GM23338 (cell line): ENCODE data around the gene ALDH3B1. TPM values are rescaled to one million over a fixed set of nuclear protein-coding genes. Genes with fewer than 3 reads are reported as not detected.

Source experiments
- ATAC-seq: fragments of 200-7000 bp; cut with Tn5 transposase; 3 replicates; pipeline ENCODE4 v1.9.1; 2020
- DNase-seq: peaks from one replicate; pipeline ENCODE4 v3.0.0-alpha.2; 2015; ENCODE audit warnings: low spot score
- H2AFZ ChIP-seq: fragments of 200-600 bp; sonication (generic); 2 replicates; pipeline ENCODE4 v1.8.0; 2016; ENCODE audit warnings: antibody characterized with exemption, mild to moderate bottlenecking, moderate library complexity
- H3F3A ChIP-seq: fragments of 200-600 bp; sonication (generic); replicated peaks from 2 replicates; pipeline ENCODE4 v1.8.0; 2017; ENCODE audit warnings: antibody characterized with exemption, mixed run types, low read depth
- H3K27ac ChIP-seq: fragments of 200-600 bp; sonication (generic); 2 replicates; pipeline ENCODE4 v1.6.1; 2016; ENCODE audit warnings: low read depth
- H3K27me3 ChIP-seq: fragments of 200-600 bp; sonication (generic); 2 replicates; pipeline ENCODE4 v1.8.0; 2016; ENCODE audit warnings: mild to moderate bottlenecking, mixed run types, moderate library complexity; ENCODE audit not compliant: insufficient read depth
- H3K36me3 ChIP-seq: fragments of 200-600 bp; sonication (generic); 2 replicates; pipeline ENCODE4 v1.8.0; 2016; ENCODE audit warnings: mild to moderate bottlenecking; ENCODE audit not compliant: insufficient read depth
- H3K4me1 ChIP-seq: fragments of 200-600 bp; sonication (generic); 2 replicates; pipeline ENCODE4 v1.8.0; 2016; ENCODE audit warnings: mild to moderate bottlenecking, moderate library complexity; ENCODE audit not compliant: insufficient read depth
- H3K4me2 ChIP-seq: fragments of 200-600 bp; sonication (generic); 2 replicates; pipeline ENCODE4 v1.7.1; 2017; ENCODE audit warnings: mixed run types
- H3K4me3 ChIP-seq: fragments of 200-600 bp; sonication (generic); 2 replicates; pipeline ENCODE4 v1.6.1; 2016; ENCODE audit warnings: mixed run types
- H3K79me2 ChIP-seq: fragments of 200-600 bp; sonication (generic); replicated peaks from 2 replicates; pipeline ENCODE4 v1.8.0; 2017; ENCODE audit warnings: mild to moderate bottlenecking; ENCODE audit not compliant: insufficient read depth
- H3K9me2 ChIP-seq: fragments of 200-600 bp; sonication (generic); 2 replicates; pipeline ENCODE4 v1.8.0; 2017; ENCODE audit not compliant: insufficient read depth
- H4K20me1 ChIP-seq: fragments of 200-600 bp; sonication (generic); replicated peaks from 2 replicates; pipeline ENCODE4 v1.8.0; 2017; ENCODE audit warnings: mild to moderate bottlenecking; ENCODE audit not compliant: insufficient read depth
- H3K27ac Mint-ChIP-seq: 2 replicates; pipeline ENCODE4 v1.8.0; 2020; ENCODE audit warnings: inconsistent platforms, mild to moderate bottlenecking, moderate library complexity, mixed read lengths
- H3K27me3 Mint-ChIP-seq: 3 replicates; pipeline ENCODE4 v1.8.0; 2022; ENCODE audit warnings: low read depth, mild to moderate bottlenecking, moderate library complexity, mixed read lengths, inconsistent platforms; ENCODE audit not compliant: insufficient read depth, poor library complexity
- H3K36me3 Mint-ChIP-seq: 3 replicates; pipeline ENCODE4 v1.8.0; 2021; ENCODE audit warnings: low read depth, mild to moderate bottlenecking, inconsistent platforms, moderate library complexity, mixed read lengths
- H3K4me1 Mint-ChIP-seq: 3 replicates; pipeline ENCODE4 v1.8.0; 2020; ENCODE audit warnings: mild to moderate bottlenecking, inconsistent platforms, mixed read lengths
- H3K4me3 Mint-ChIP-seq: 3 replicates; pipeline ENCODE4 v1.8.0; 2021; ENCODE audit warnings: moderate library complexity, mild to moderate bottlenecking, inconsistent platforms, mixed read lengths
- H3K9me3 Mint-ChIP-seq: 3 replicates; pipeline ENCODE4 v1.8.0; 2020; ENCODE audit warnings: moderate library complexity, mild to moderate bottlenecking, inconsistent platforms, mixed read lengths
- CREB1 ChIP-seq: fragments of 250-450 bp; sonication (Bioruptor Pico); IDR thresholded peaks from 2 replicates; pipeline ENCODE4 v1.5.0; 2020; ENCODE audit warnings: low read depth, mild to moderate bottlenecking, moderate library complexity
- CTCF ChIP-seq, 2 experiments: fragments of 200-600 bp in 1 of 2; sonication (generic) in 1 of 2; conservative IDR thresholded peaks; 2 replicates each; pipeline versions ENCODE4 v1.5.1 to v1.6.1; 2016 to 2017; ENCODE audit warnings: antibody characterized with exemption in 2 of 2, low read depth in 2 of 2, mild to moderate bottlenecking in 2 of 2, moderate library complexity in 1 of 2
- ETS1 ChIP-seq: IDR thresholded peaks from 2 replicates; pipeline ENCODE4 v1.6.1; 2016; ENCODE audit warnings: antibody characterized with exemption
- EZH2 ChIP-seq: fragments of 200-600 bp; sonication (generic); IDR thresholded peaks from one replicate; pipeline ENCODE4 v1.8.0; 2017; ENCODE audit warnings: antibody characterized with exemption, mild to moderate bottlenecking, low read depth; ENCODE audit not compliant: unreplicated experiment
- EZH2phosphoT487 ChIP-seq: fragments of 200-600 bp; sonication (generic); IDR thresholded peaks from one replicate; pipeline ENCODE4 v1.8.1; 2018; ENCODE audit warnings: antibody characterized with exemption; ENCODE audit not compliant: unreplicated experiment
- JUNB ChIP-seq: IDR thresholded peaks from one replicate; pipeline ENCODE4 v1.6.1; 2016; ENCODE audit warnings: antibody characterized with exemption; ENCODE audit not compliant: unreplicated experiment
- NANOG ChIP-seq: IDR thresholded peaks from 2 replicates; pipeline ENCODE4 v1.6.1; 2016; ENCODE audit warnings: antibody characterized with exemption, borderline replicate concordance
- POLR2AphosphoS5 ChIP-seq: IDR thresholded peaks from 2 replicates; pipeline ENCODE4 v1.6.1; 2016; ENCODE audit warnings: antibody characterized with exemption, low read depth
- REST ChIP-seq: IDR thresholded peaks from one replicate; pipeline ENCODE4 v1.6.1; 2018; ENCODE audit warnings: antibody characterized with exemption; ENCODE audit not compliant: unreplicated experiment
- STAT1 ChIP-seq: IDR thresholded peaks from one replicate; pipeline ENCODE4 v1.6.1; 2016; ENCODE audit warnings: antibody characterized with exemption; ENCODE audit not compliant: unreplicated experiment
- ZNF114 ChIP-seq: fragments of 250-450 bp; sonication (Bioruptor Pico); IDR thresholded peaks from 2 replicates; pipeline ENCODE4 v1.5.0; 2020; ENCODE audit warnings: mild to moderate bottlenecking, moderate library complexity
- ZNF331 ChIP-seq: fragments of 250-450 bp; sonication (Bioruptor Pico); IDR thresholded peaks from 2 replicates; pipeline ENCODE4 v1.5.0; 2020; ENCODE audit warnings: low read depth, mild to moderate bottlenecking, moderate library complexity
- ZNF462 ChIP-seq: fragments of 250-450 bp; sonication (Bioruptor Pico); IDR thresholded peaks from 2 replicates; pipeline ENCODE4 v1.5.0; 2020; ENCODE audit warnings: mild to moderate bottlenecking, moderate library complexity
- polyA plus RNA-seq: library from polyadenylated mRNA; unstranded; fragments of >200 nt; fragmentation: Nextera tagmentation; extraction: Ambion mirVana; gene quantifications from 2 replicates; pipeline ENCODE4 v1.2.1, GENCODE V29; 2016
- total RNA-seq: library from RNA; depleted of rRNA; stranded (reverse); fragments of >200 nt; shearing (Covaris generic); gene quantifications from 2 replicates; pipeline ENCODE4 v1.2.3, GENCODE V29; 2014

ALDH3B1 gene
- total and polyA plus RNA-seq, 2 experiments from 2014 or later, result 0.52 TPM; not detected in 1

GRCh38 chr11:68071281-68072048 lies 61.3 kb downstream of the ALDH3B1 start:
- H3K27ac Mint-ChIP-seq, result no peak overlapping the region
- TF ChIP-seq CTCF (conservative IDR thresholded peaks at IDR 0.05; ENCODE audit: low read depth in 2 of 2) (no peak), CREB1 (CRISPR knock-in tag) (no peak), ZNF462 (no peak), REST (no peak), ZNF114 (CRISPR knock-in tag) (no peak), POLR2AphosphoS5 (no peak), EZH2phosphoT487 (no peak), ZNF331 (CRISPR knock-in tag) (no peak), STAT1 (no peak), ETS1 (no peak), EZH2 (no peak), NANOG (no peak), JUNB (no peak)
- H3K4me3 Mint-ChIP-seq, result no peak overlapping the region
- H3K9me3 Mint-ChIP-seq, result no peaks in the 10 kb centered on the region
- Histone ChIP-seq H3K4me1 (no peaks in the 10 kb centered on the region), H2AFZ (no peak overlapping the region), H3K79me2 (peaks cover 39% of the 10 kb centered on the region), H3K9me2 (no peaks in the 10 kb centered on the region), H4K20me1 (peaks cover 49% of the 10 kb centered on the region), H3K4me3 (no peak overlapping the region), H3K27me3 (no peaks in the 10 kb centered on the region), H3K36me3 (peaks cover 67% of the 10 kb centered on the region), H3K4me2 (no peak overlapping the region), H3K27ac (no peak overlapping the region), H3F3A (peaks cover 26% of the 10 kb centered on the region; the same call in 1 of the 2 replicates)
- ATAC-seq (no peak), DNase-seq (no peak)
- peaks cover 80% of the 10 kb centered on the region for H3K36me3 Mint-ChIP-seq
- peaks cover 6% of the 10 kb centered on the region for H3K27me3 Mint-ChIP-seq
- no peaks in the 10 kb centered on the region; the same call in 2 of the 3 replicates for H3K4me1 Mint-ChIP-seq
